HCT116 (cell line): Measurements from ENCODE around the gene SMDT1. TPM values are rescaled to one million over a fixed set of nuclear protein-coding genes. Genes with fewer than 3 reads are reported as not detected.

Experiments used
- ATAC-seq: fragments of 200-7000 bp; cut with Tn5 transposase; 2 replicates; pipeline ENCODE4 v1.9.1; 2020; ENCODE audit warnings: mild to moderate bottlenecking, moderate library complexity
- BruUV-seq: library from RNA; stranded (reverse); fragments of 400-500 nt; replicated peaks from 2 replicates; lab custom pipeline; 2021; lab: Mats Ljungman, UMichigan
- CTCF ChIA-PET: fragments of 300-600 bp; sonication (Branson Sonifier 250); formaldehyde crosslinking; loops from one replicate; lab custom pipeline; 2021; ENCODE audit warnings: antibody characterized with exemption; lab: Charles Lee
- POLR2A ChIA-PET: fragments of 300-600, 350-600 bp; sonication (Branson Sonifier 250); formaldehyde crosslinking; loops from one replicate; lab custom pipeline; 2021; ENCODE audit warnings: antibody characterized with exemption; lab: Charles Lee
- RAD21 ChIA-PET, 2 experiments: fragments of 300-600 bp; sonication (Branson Sonifier 250); formaldehyde crosslinking; loops; one replicate each; lab custom pipeline; 2023; ENCODE audit warnings: low total read pairs in 2 of 2; ENCODE audit not compliant: uncharacterized antibody in 2 of 2, unreplicated experiment in 2 of 2, low non-redundant PET in 1 of 2; lab: Charles Lee
- DNase-seq: peaks from one replicate; pipeline ENCODE4 v3.0.0-alpha.2; 2010; ENCODE audit warnings: low read depth, low spot score
- H2AFZ ChIP-seq: fragments of 200-600 bp; shearing (Covaris generic), sonication (generic); 2 replicates; pipeline ENCODE4 v1.6.1; 2017; ENCODE audit warnings: low read depth, mixed run types, mixed read lengths, antibody characterized with exemption, low read length; ENCODE audit not compliant: poor library complexity, severe bottlenecking
- H3K27ac ChIP-seq: 2 replicates; pipeline ENCODE4 v1.5.1; 2012; ENCODE audit warnings: low read depth, low read length
- H3K27me3 ChIP-seq: fragments of 200-600 bp; sonication (generic); 2 replicates; pipeline ENCODE4 v1.6.1; 2016; ENCODE audit warnings: mixed run types, low read length, mixed read lengths; ENCODE audit not compliant: insufficient read depth
- H3K36me3 ChIP-seq, 2 experiments: fragments of 200-500 bp in 1 of 2; fragments of 200-600 bp in 1 of 2; sonication (Bioruptor generic) in 1 of 2; sonication (generic) in 1 of 2; 2 replicates each; pipeline versions ENCODE4 v1.5.1 to v1.6.1; 2014 to 2016; ENCODE audit warnings: low read length in 2 of 2, inconsistent platforms in 1 of 2, mixed read lengths in 1 of 2, mixed run types in 1 of 2; ENCODE audit not compliant: insufficient read depth in 2 of 2, control insufficient read depth in 1 of 2
- H3K4me1 ChIP-seq, 2 experiments: fragments of 200-600 bp in 1 of 2; sonication (generic) in 1 of 2; 2 replicates each; pipeline versions ENCODE4 v1.5.1 to v1.6.1; 2012 to 2017; ENCODE audit warnings: low read length in 2 of 2, inconsistent platforms in 1 of 2, mild to moderate bottlenecking in 1 of 2, mixed read lengths in 1 of 2, mixed run types in 1 of 2, moderate library complexity in 1 of 2; ENCODE audit not compliant: insufficient read depth in 2 of 2, control insufficient read depth in 1 of 2
- H3K4me2 ChIP-seq: fragments of 200-600 bp; sonication (generic); 2 replicates; pipeline ENCODE4 v1.6.1; 2017; ENCODE audit warnings: mixed run types, low read length, mixed read lengths
- H3K4me3 ChIP-seq, 2 experiments: fragments of 200-600 bp in 1 of 2; sonication (generic) in 1 of 2; replicated peaks in 1 of 2; 2 replicates each; pipeline ENCODE4 v1.5.1; 2011 to 2016; ENCODE audit warnings: low read length in 2 of 2, control low read depth in 1 of 2, low read depth in 1 of 2, mild to moderate bottlenecking in 1 of 2, mixed read lengths in 1 of 2, mixed run types in 1 of 2
- H3K79me2 ChIP-seq: fragments of 200-600 bp; sonication (generic); 2 replicates; pipeline ENCODE4 v1.6.1; 2017; ENCODE audit warnings: mild to moderate bottlenecking, mixed run types, low read length, moderate library complexity, mixed read lengths; ENCODE audit not compliant: insufficient read depth
- H3K9ac ChIP-seq: fragments of 200-600 bp; sonication (generic); 2 replicates; pipeline ENCODE4 v1.6.1; 2016; ENCODE audit warnings: low read length, mixed read lengths
- H3K9me2 ChIP-seq: fragments of 200-600 bp; sonication (generic), shearing (Covaris generic); 2 replicates; pipeline ENCODE4 v1.6.1; 2017; ENCODE audit warnings: mixed run types, mild to moderate bottlenecking, moderate library complexity; ENCODE audit not compliant: insufficient read depth
- H3K9me3 ChIP-seq, 2 experiments: fragments of 200-500 bp in 1 of 2; fragments of 200-600 bp in 1 of 2; sonication (Bioruptor generic) in 1 of 2; sonication (generic) in 1 of 2; 2 replicates each; pipeline ENCODE4 v1.6.1; 2014 to 2017; ENCODE audit warnings: low read length in 2 of 2, mixed read lengths in 2 of 2, inconsistent platforms in 1 of 2, low read depth in 1 of 2, mild to moderate bottlenecking in 1 of 2, mixed run types in 1 of 2, moderate library complexity in 1 of 2; ENCODE audit not compliant: control insufficient read depth in 1 of 2, insufficient read depth in 1 of 2
- H4K20me1 ChIP-seq: fragments of 200-600 bp; sonication (generic), shearing (Covaris generic); 2 replicates; pipeline ENCODE4 v1.6.1; 2017; ENCODE audit warnings: mixed run types, mild to moderate bottlenecking, moderate library complexity; ENCODE audit not compliant: insufficient read depth
- CBX3 ChIP-seq: IDR thresholded peaks from 2 replicates; pipeline ENCODE4 v1.6.1; 2012; ENCODE audit warnings: low read depth
- CEBPB ChIP-seq: IDR thresholded peaks from 2 replicates; pipeline ENCODE4 v1.6.1; 2012; ENCODE audit warnings: low read depth
- EZH2 ChIP-seq: fragments of 200-600 bp; sonication (generic); IDR thresholded peaks from 2 replicates; pipeline ENCODE4 v1.6.1; 2017; ENCODE audit warnings: antibody characterized with exemption, mixed run types
- EZH2phosphoT487 ChIP-seq: fragments of 200-600 bp; IDR thresholded peaks from 2 replicates; pipeline ENCODE4 v1.6.1; 2018; ENCODE audit warnings: antibody characterized with exemption, borderline replicate concordance
- JUND ChIP-seq: IDR thresholded peaks from 2 replicates; pipeline ENCODE4 v1.6.1; 2012
- MAX ChIP-seq: IDR thresholded peaks from 2 replicates; pipeline ENCODE4 v1.6.1; 2012
- POLR2A ChIP-seq: IDR thresholded peaks from 2 replicates; pipeline ENCODE4 v1.7.0; 2011; ENCODE audit warnings: borderline replicate concordance; ENCODE audit not compliant: insufficient read depth, insufficient read length; ENCODE audit errors: extremely low read depth
- POLR2AphosphoS5 ChIP-seq: IDR thresholded peaks from 2 replicates; pipeline ENCODE4 v1.6.1; 2011; ENCODE audit warnings: mild to moderate bottlenecking, low read depth, low read length, moderate library complexity
- RAD21 ChIP-seq: IDR thresholded peaks from 2 replicates; pipeline ENCODE4 v1.6.1; 2012; ENCODE audit warnings: low read depth, mild to moderate bottlenecking
- SP1 ChIP-seq: IDR thresholded peaks from 2 replicates; pipeline ENCODE4 v1.6.1; 2012; ENCODE audit warnings: low read depth
- SRF ChIP-seq: IDR thresholded peaks from 2 replicates; pipeline ENCODE4 v1.6.1; 2012; ENCODE audit warnings: low read depth
- YY1 ChIP-seq: IDR thresholded peaks from 2 replicates; pipeline ENCODE4 v1.6.1; 2011; ENCODE audit warnings: low read length, low read depth, moderate library complexity, mild to moderate bottlenecking; ENCODE audit not compliant: insufficient replicate concordance; ENCODE audit errors: extremely low read depth
- ZFX ChIP-seq: fragments of 450-650 bp; IDR thresholded peaks from 2 replicates; pipeline ENCODE4 v1.6.1; 2017
- ZNF274 ChIP-seq: fragments of 200-500 bp; sonication (Bioruptor generic); IDR thresholded peaks from 2 replicates; pipeline ENCODE4 v1.6.1; 2014; ENCODE audit warnings: mild to moderate bottlenecking, low read depth, low read length, inconsistent platforms
- intact Hi-C: fragments of 100-400 bp; cut with micrococcal nuclease; formaldehyde crosslinking; loops from 2 replicates; pipeline ENCODE4 v1.10.0; 2022
- total RNA-seq: library from RNA; stranded (reverse); gene quantifications from one replicate; pipeline ENCODE4 v1.2.1, GENCODE V29; 2021; ENCODE audit not compliant: unreplicated experiment
- TF ChIP-seq, protein P1 (sequence below): IDR thresholded peaks from 2 replicates; pipeline ENCODE4 v1.6.1; 2012; ENCODE audit warnings: low read depth
- TF ChIP-seq, protein P2 (sequence below): IDR thresholded peaks from 2 replicates; pipeline ENCODE4 v1.6.1; 2011; ENCODE audit warnings: mild to moderate bottlenecking, low read length, moderate library complexity; ENCODE audit not compliant: insufficient replicate concordance; ENCODE audit errors: extremely low read depth

SMDT1 gene
- total RNA-seq, 1 experiment from 2014 or later: 51.9 TPM

DNA sequence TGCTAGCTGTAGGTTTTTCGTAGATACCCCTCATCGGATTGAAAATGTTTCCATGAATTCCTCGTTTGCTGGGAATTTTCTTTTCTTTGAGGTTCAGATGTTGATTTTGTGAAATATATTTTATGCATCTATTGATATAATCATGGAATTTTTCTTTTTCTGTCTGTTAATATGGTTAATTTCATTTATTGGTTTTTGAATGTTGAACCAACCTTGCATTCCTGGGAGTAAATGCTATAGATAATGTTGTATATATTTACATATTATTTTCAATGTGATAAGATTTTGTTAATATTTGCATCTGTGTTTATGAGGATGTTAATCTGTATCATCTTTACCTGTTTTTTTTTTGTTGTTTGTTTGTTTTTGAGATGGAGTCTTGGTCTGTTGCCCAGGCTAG lies 21.7 kb downstream of the SMDT1 start:
- Histone ChIP-seq H3K9me3 (peaks cover 12 to 20% of the 10 kb centered on the region in 2 experiments; a peak in 2 of 4 replicates), H4K20me1 (no peaks in the 10 kb centered on the region), H3K9me2 (no peaks in the 10 kb centered on the region), H3K27ac (no peak overlapping the region), H3K79me2 (no peaks in the 10 kb centered on the region), H3K4me2 (no peak overlapping the region), H3K4me1 (no peaks in the 10 kb centered on the region), H3K4me3 (no peak overlapping the region), H3K36me3 (no peaks in the 10 kb centered on the region), H3K27me3 (no peaks in the 10 kb centered on the region), H2AFZ (no peak overlapping the region), H3K9ac (no peak overlapping the region)
- CTCF ChIA-PET: no interaction called here
- BruUV-seq: no TSS peak
- POLR2A ChIA-PET: no interaction called here
- ATAC-seq (no peak), DNase-seq (no peak)
- intact Hi-C loops: no loop called here
- TF ChIP-seq POLR2AphosphoS5 (no peak), EZH2 (no peak), SP1 (no peak), CBX3 (no peak), POLR2A (no peak), JUND (no peak), EZH2phosphoT487 (no peak), YY1 (no peak), ZFX (no peak), SRF (no peak), ZNF274 (no peak), MAX (no peak), RAD21 (no peak), CEBPB (no peak)
- TF ChIP-seq, protein P1, sequence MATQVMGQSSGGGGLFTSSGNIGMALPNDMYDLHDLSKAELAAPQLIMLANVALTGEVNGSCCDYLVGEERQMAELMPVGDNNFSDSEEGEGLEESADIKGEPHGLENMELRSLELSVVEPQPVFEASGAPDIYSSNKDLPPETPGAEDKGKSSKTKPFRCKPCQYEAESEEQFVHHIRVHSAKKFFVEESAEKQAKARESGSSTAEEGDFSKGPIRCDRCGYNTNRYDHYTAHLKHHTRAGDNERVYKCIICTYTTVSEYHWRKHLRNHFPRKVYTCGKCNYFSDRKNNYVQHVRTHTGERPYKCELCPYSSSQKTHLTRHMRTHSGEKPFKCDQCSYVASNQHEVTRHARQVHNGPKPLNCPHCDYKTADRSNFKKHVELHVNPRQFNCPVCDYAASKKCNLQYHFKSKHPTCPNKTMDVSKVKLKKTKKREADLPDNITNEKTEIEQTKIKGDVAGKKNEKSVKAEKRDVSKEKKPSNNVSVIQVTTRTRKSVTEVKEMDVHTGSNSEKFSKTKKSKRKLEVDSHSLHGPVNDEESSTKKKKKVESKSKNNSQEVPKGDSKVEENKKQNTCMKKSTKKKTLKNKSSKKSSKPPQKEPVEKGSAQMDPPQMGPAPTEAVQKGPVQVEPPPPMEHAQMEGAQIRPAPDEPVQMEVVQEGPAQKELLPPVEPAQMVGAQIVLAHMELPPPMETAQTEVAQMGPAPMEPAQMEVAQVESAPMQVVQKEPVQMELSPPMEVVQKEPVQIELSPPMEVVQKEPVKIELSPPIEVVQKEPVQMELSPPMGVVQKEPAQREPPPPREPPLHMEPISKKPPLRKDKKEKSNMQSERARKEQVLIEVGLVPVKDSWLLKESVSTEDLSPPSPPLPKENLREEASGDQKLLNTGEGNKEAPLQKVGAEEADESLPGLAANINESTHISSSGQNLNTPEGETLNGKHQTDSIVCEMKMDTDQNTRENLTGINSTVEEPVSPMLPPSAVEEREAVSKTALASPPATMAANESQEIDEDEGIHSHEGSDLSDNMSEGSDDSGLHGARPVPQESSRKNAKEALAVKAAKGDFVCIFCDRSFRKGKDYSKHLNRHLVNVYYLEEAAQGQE: no peak
- TF ChIP-seq, protein P2, sequence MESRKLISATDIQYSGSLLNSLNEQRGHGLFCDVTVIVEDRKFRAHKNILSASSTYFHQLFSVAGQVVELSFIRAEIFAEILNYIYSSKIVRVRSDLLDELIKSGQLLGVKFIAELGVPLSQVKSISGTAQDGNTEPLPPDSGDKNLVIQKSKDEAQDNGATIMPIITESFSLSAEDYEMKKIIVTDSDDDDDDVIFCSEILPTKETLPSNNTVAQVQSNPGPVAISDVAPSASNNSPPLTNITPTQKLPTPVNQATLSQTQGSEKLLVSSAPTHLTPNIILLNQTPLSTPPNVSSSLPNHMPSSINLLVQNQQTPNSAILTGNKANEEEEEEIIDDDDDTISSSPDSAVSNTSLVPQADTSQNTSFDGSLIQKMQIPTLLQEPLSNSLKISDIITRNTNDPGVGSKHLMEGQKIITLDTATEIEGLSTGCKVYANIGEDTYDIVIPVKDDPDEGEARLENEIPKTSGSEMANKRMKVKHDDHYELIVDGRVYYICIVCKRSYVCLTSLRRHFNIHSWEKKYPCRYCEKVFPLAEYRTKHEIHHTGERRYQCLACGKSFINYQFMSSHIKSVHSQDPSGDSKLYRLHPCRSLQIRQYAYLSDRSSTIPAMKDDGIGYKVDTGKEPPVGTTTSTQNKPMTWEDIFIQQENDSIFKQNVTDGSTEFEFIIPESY: no peak
- RAD21 ChIA-PET: no interaction called here
